ENCODE data around the gene PCYOX1L.
A peak's percentile ranks its signal among the peaks of the same experiment; 100 is the strongest.
"Not testable (repeated sequence)": the region's sequence is repeated elsewhere in the genome, so short reads cannot be mapped to it uniquely, and the experiment has no call there.

The PCYOX1L gene

GRCh38 chr5:149388498-149389190 is 30.8 kb downstream of the PCYOX1L start:
- DNase-seq = no peak

GRCh38 chr5:149389552-149390495 is 32.0 kb downstream of the PCYOX1L start:
- no peak for DNase-seq

- DNase-seq = not testable (repeated sequence)
Observed at GRCh38 chr5:149391076-149391475, 33.2 kb downstream of the PCYOX1L start.

DNA sequence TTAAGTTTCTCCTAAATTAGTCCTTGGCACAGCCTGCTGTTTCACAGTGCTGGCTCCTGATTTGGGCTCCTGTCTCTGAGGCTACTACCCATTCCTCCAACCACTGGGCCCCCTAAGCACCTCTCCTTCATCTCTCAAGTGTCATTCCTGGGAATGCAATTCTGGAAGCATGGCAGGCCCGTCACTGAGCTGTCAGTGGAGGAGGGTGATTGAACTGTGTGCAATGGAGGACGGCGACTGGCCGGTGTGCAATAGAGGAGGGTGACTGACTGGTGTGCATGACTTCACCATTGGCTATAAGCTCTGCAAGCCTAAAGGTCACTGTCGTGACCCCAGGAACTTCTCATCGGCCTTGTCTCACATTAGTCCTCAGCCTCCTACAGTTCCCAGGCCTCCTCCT is 33.7 kb downstream of the PCYOX1L start:
- DNase-seq = no peak

GRCh38 chr5:149392718-149393117 is 34.9 kb downstream of the PCYOX1L start:
- DNase-seq = no peak

DNA sequence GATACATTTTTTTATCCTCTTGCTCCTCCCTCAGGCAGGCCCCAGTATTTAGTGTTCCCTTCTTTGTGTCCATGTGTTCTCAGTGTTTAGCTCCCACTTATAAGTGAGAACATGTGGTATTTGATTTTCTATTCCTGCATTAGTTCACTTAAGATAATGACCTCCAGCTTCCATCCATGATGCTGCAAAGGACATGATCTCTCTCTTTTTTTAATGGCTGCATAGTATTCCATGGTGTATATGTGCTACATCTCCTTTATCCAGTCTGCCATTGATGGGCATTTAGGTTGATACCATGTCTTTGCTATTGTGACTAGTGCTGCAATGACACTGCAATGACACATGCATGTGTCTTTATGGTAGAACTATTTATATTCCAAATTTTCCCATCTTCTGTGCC is 37.1 kb downstream of the PCYOX1L start:
- not testable (repeated sequence) for DNase-seq

DNA sequence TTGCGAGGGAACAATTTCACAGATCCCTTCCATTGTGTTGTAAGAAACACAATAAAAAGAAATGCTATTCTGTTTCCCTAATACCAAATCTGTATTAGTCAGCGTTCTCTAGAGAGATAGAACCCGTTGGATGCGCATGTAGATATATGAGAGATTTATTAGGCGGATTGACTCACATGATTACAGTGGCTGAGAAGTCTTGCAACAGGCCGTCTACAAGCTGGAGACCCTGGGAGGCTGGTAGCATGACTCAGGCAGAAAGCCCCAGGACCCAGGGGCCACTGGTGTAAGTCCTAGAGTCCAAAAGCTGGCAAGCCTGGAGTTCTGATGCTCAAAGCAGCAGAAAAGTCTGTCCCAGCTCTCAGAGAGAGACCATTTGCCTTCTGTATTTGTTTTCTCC is 39.7 kb downstream of the PCYOX1L start:
- no peak for DNase-seq

DNA sequence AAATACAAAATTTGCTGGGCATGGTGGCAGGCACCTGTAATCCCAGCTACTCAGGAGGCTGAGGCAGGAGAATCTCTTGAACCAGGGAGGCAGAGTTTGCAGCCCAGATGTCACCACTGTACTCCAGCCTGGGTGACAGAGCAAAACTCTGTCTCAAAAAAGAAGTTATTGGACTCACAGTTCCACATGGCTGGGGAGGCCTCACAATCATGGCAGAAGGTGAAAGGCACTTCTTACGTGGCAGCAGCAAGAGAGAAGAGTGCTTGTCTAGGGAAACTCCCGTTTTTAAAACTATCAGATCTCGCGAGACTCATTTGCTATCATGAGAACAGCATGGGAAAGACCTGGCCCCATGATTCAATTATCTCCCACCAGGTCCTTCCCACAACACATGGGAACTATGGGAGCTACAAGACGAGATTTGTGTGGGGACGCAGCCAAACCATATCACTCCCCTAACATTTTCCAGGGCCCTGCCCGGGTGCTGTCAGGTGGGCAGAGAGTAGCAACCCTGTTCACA is 41.0 kb downstream of the PCYOX1L start:
- DNase-seq = not testable (repeated sequence)

DNA sequence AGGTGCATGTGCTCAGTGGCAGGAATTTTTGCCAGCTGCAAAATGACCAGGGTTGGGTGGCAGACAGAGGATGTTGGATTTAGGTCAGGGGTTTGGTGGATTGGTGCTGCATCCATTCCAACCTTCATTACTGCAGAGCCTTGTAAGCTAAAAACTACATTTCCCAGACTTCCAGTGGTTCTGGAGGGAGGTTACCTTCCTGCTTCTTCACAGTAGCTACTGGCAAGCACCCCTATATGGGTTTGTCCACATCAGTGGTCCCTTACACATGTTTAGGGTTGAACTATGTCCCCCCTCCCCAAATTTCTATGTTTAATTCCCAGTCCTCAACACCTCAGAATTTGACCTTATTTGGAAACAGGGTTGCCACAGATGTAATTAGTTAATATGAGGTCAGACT is 41.9 kb downstream of the PCYOX1L start:
- no peak for DNase-seq

DNA sequence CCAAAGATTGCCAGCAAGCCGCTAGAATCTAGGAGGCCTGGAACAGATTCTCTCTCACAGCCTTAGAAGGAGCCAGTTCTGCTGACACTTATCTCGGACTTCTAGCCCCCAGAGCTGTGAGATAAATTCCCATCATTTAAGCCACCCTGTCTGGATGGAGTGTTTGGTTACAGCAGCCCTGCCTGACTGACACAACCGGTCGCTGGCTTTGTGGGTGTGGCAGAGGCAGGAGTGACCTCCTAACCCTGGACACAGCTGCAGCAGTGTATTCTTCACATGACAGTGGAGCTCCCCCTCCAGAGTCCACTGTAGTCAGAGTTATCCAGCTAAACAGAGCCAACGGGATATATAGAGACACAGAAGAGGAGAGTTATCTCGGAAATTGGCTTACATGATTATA is 42.5 kb downstream of the PCYOX1L start:
- no peak for DNase-seq

DNA sequence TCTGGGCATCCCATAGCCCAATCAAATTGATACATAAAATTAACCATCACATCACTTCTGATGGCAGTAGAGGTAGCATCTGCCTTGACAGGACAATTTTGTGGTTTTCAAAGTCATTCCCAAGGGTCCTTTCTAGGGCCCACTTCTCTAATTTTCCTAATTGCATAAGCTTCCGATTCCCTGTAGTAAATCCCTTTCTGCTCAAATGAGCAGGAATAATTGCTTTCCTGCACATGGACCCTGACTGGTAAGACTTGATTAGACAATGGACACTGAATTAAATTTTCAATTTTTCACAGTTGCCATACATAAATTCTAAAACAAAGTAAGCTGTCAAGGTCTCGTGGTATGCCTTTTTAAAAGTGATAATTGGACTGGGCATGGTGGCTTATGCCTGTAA is 43.2 kb downstream of the PCYOX1L start:
- no peak for DNase-seq

DNA sequence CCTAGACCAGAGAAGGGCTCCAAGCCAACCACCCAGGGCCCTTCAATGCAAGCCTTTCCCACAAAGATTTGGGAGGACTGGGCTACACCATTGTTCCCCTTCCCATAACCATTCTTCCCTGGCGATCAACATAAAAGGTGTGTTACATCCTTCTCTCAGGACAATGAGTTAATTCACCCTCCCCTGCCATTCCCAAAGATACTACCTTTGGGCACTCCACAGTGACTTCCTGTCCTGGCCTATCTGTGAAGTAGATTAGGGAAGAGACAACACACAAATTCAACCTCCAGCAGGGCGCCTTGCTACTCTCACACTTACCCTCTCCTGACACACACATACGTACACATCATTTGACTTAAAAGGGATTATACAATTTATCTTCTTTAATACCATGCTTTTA is 44.4 kb downstream of the PCYOX1L start:
- DNase-seq = no peak

- DNase-seq = peak; percentile 9 to 20
Observed at GRCh38 chr5:149403923-149404745, 46.3 kb downstream of the PCYOX1L start.

DNA sequence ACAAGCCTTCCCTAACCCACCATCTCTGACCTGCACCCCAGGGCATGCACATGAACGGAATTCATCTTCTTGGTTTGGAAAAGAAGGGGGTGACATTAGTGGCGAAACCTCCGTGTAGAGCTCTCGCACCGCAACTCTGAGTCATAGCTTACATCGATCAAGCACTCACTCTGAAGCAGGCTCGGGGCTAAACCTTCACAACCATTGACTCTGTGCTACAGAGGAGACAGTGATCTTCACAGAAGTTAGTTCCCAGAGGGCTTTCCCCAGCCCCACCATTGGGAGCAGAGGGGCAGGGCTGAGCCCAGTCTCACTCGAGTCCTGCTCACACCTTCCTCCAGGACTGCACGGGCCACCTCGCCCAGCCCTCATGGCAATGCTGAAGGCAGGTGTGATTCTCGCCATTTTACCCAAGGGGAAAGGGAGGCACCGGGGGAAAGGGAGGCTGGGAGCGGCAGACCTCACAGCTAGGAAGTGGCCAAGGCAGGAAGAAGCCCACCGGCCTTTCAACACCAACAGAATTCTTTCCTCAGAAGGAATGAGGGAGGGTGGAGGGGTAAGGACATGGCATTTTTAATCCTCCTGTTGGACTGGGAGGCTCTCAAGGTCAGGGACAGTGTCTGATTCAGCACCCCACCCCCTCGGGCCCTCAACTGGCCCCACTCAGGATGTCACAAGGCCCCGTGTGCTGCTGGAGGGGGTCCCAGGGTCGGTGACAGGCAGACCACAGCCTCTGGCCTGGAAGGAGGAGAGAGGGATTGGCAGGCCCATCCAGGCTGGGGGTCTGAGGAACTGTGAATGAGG is 47.1 kb downstream of the PCYOX1L start:
- no peak for DNase-seq

DNA sequence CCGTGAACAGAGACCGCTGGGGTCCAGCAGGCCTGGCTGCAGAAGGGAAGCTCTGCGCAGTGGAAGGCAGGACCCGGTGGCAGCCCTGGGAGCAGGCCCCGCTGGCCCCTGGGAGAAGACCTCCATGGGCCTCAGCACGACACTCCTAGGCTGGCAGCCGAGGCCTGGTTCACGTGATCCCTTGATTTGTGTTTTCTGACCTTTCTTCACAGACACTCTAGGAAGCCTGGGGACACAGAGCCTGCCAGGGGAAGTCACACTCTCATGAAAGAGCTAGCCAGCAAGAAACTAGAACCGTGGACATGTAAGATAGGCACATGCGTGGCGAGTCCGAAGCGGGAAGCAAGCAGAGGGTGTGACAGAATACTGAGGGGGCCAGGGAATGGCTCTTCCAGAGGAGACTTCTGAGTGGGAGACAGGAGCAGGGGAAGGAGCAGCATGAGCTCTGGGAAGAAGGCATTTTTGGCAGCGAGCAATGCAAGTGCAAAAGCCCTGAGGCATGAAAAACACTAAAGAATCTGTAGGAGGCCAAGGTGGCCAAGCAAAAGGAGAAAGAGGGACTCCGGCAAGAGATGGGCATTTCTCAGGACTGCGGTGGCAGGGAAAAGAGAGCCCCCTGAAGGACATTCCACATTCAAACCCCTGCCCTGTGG is 47.8 kb downstream of the PCYOX1L start:
- DNase-seq = no peak

DNA sequence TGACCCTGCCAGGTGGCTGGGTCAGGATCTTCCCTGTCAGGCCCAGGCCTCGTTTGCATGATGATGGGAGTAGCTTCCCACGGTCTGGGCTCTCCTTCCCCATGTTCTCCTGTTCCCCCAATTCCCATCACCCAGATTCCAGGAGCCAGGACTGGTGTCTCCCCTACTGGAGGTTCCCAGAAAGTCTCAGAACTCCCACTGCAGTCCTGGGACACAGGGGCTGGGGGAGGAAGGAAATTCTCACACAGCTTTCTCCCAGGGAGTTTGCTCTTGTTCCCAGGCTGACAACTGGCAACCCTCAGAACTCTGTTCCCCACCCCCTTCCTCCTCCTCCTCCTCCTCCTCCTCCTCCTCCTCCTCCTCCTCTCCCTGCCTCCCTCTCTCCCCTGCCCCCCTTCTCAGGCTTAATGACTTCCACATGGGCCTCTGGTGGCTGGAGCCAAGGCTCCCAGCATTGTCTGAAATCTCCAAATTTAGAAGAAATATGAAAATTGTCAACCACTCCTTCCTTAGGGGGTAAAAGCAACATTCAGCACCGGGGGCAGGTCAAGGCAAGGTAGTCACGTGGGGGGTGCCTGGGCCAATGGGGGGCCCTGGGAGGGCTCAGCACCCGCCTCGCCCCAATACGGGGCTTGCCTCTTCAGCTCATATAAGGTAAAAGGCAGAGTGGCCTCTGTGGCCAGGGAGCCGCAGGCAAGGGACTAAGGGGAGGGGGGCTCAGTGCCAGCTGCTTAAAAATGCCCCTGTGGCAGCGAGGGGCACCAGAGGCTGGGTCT is 48.5 kb downstream of the PCYOX1L start:
- no peak for DNase-seq

GRCh38 chr5:149406979-149407306 is 49.1 kb downstream of the PCYOX1L start:
- no peak for DNase-seq

DNA sequence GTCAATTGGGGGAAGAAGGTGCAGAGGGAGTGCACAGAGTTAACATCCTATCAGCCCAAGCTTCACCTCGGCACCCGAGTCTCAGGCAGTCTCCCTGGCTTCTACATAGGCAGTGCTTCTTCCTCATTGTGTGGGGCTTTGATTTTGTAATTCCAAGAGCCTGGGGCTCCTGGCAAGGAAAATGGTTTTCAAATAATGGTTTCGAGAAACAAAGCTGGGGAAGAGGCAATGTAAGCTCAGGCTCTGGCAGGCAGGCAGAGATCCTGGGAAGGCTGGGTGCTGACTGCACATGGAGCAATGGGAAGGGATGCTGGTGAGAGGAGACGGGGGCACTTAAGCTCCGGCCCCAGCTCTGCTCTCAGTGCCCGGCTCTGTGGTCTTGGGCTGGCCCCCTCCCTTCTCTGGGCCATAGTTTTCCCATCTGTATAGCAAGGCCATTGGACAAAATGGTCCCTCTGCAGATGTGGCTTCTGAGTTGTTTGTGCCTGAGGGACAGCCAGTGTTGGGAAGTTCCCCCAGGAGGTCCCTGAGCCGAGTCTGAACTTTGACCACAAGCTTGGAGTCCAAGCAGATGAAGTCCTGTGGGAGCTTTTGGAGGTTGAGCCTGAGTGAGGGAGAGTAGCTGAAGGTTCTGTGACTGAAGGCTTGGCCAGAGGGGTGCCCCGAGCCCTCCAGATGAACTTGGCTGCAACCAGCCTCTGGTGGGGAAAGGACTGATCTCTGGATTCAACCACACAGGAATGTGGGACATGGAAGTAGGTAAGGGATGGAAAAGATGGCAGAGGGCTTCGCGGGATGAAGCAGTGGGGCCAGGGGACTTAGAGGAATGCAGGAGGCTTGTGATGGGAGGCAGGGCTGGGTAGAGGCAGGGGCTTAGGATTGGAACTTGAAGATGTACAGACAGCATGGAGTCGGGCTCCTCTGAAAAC is 49.7 kb downstream of the PCYOX1L start:
- no peak for DNase-seq

- DNase-seq = no peak
Observed at GRCh38 chr5:149408252-149409099, 50.6 kb downstream of the PCYOX1L start.

All from NCI-H187 (cell line).